Stimulated activated naive CD8-positive, alpha-beta T cell treated with anti-CD3 and anti-CD28 coated beads, Interleukin-15, Interleukin-2, amounts not matched to agents 100 U/mL and 50 U/mL, for 24 hours (primary cell): Measurements from ENCODE around the gene NAPB.

Experiments
- ATAC-seq: fragments of 150-1000 bp; cut with Tn5 transposase; one replicate; pipeline ENCODE4 v1.10.0; 2021
- DNase-seq: peaks from one replicate; pipeline ENCODE4 v3.0.0; 2021

The NAPB gene

DNA sequence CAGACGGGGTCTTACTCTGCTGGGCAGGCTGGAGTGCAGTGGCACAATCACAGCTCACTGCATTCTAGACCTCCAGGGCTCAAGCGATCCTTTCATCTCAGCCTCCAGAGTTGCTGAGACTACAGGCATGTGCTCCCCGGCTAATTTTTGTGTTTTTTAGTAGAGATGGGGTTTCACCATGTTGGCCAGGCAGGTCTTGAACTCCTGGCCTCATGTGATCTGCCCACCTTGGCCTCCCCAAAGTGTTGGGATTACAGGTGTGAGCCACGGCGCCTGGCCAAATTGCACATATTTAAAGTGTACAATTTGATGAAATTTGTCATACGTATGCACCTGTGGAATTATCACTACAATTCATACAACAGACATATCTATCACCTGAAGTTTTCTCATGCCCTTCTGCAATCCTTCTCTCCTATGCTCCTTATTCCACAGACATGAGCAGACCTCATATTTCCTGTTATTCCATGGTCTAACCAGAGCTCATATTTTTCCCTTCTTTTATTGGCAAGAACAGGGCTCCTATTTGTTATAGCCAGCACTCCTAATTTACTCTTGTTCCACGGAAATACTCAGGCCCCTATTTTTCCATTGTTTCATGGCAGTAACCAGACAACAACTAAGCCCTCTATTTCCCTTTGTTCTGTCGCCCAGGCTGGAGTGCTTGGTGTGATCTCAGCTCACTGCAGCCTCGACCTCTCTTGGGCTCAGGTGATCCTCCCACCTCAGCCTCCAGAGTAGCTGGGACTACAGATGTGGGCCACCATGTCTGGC lies 16.0 kb upstream of the NAPB start:
- ATAC-seq (no peak), DNase-seq (no peak)

DNA sequence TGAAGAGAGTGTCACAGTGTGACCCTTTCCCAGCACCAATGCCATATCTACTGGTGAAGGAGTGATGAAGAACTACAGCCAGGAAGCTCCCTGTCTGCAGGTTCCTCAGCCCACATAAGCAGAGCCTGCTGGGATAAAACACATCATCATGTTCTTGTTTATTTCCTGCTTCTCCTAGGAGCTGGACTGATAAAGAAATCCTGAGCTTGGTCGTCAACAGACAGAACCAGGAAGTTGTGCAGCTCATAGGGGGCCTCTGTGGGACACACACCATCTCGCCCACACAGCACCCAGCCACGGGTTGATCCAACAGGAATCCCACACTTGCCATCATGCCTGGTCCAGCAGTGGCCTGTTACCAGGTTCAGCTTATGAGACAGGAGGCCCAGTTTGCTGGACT lies 15.4 kb upstream of the NAPB start:
- DNase-seq (no peak), ATAC-seq (no peak)

DNA sequence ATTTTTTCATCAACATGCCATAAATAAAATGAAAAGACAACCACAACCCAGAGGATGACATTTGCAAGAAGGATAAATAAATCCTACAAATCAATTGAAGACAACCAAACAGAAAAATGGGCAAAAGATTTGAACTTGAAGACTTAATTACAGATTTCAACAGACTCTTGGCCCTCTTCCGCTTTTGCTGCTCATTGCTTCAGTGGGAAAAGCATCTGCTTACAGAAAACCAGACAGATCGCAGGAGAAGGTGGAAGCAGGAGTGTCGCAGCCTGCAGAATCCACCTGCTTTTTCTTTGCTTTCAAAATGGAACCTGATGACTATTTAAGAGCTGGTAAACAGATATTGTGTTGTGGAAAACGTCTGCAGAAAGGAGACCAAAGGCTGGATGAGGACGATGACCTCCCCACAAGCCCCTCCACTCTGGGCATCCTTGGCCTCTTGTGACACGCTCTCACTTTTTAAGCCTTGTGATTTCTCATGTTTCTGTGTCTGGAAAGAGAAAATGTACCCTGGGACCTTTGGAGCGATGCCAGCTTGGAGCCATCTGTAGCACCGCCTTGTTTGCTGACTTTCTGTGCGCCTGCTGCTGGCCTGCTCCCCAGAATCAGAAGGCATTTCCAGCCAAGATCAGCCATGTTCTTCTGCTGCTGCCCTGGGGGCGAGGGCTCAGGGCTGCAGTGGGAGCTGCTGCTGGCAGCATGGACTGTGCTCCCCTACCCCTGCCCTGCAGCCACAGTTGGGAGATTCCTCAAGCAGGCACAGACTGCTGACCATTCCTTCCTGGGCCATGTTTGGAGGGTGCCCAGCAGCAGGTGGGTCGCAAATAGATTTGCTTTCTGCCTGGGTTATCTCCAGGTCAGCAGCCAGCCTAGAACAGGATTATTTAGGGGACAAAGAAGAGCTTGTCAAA lies 14.6 kb upstream of the NAPB start:
- DNase-seq (no peak), ATAC-seq (no peak)

DNA sequence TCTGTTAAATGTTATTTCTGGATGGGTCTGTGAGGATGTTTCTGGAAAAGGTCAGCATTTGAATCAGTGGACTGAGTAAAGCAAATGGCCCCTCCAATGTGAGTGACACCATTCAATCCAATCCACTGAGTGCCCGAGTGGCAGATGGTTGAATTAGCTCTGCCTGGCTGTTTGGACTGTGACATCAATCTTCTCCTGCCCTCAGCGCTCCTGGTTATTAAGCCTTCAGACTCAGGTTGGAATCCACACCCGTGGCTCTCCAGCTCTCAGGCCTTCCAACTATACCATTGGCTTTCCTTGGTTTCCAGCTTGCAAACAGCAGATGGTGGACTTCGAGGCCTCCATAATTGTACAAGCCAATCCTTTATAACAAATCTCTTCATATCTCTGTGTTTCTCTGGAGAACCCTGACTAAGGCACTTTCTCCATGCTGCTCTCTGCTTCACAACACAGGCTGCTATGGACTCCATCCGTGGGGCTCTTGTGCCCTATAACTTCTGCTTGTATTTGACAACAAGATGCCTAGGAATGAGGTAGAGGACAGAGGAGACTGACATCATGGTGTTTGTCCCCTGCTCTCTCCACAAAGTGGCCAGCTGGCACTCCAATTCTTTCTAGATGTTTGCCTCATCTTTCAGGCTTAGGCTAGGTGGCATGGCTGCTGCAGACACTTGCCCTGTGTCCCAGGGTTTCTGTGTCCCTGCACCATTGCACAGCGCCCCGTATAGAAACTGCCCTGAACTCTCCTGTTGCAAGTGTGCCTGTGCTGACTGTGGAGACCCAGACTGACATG lies 13.4 kb upstream of the NAPB start:
- no peak for DNase-seq
- no peak for ATAC-seq

DNA sequence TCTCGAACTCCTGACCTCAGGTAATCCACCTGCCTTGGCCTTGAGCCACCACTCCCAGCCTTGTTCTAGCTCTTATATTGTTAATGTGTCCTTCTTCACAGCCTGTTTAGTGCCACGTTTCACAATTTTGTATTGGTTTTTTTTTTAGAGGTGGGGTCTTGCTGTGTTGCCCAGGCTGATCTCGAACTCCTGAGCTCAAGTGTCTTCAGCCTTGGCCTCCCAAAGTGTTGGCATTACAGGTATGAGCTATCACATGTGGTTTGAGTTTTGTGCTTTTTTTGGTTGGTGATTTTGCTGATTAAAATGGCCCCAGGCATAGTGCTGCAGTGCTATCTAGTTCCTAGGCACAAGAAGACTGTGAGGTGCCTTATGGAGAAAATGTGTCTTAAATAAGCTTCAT lies 12.3 kb upstream of the NAPB start:
- no peak for DNase-seq
- no peak for ATAC-seq

DNA sequence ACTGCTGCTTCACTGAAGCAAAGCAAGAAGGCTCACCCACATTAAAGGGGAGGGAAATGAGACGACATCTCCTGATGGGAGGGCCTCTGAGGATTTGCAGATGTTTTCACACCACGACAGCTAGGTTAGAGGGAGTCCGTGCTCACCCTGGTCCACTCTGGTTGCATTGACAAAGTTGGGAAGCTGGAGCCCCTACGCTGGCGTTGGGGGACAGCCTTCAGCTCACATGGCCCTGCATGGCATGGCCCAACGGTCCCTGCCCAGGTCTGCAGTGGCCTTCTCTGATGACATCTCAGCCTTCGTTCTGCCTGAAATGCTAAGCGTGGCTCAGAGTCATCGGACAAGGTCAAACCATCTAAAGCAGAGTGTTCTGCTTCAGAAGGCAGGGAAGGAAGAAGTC lies 3.8 kb upstream of the NAPB start:
- DNase-seq = no peak
- ATAC-seq = no peak

DNA sequence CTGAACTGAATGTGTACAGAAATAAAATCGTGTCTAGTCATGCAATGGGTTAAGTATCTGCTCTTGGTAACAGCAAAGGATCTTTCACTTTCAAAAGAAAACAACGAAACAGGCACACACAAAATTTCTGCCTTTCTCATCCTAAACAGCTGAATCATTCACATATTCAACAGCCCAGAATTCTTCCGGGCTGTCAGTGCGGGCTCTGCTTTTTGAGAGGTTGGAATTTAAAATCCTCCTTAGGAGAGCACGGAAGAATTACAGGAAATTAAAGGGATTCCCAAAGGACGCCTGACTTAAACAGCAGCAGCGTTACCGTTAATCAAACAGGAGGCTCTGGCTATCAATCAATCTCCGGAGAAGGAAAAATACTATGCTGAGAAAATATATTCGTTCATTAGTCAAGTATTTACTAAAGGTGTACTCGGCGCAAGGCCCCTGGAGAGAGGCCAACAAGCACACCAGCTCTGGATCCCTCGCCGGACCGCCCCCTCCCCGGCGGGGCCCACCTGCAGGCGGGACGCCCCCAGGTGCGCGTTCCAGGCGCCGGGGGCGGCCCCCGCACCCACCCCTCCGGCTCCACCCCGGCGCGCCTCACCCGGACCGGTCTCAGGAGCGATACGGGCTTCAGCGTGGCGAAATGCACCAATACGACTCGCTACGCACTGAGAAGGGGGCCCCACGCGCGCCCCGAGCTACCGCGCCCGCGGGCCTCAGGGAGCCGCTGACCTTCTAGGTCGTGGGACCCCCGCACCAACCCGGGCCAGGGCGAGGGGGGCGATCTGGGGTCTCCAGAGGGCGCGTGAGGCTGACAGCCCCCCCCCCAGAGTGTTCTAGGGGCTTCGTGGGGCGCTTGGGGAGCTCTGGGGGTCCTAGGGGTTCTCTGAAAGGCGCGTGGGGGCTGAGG lies 1.0 kb downstream of the NAPB start:
- ATAC-seq (no peak), DNase-seq (peak; percentile 66)

DNA sequence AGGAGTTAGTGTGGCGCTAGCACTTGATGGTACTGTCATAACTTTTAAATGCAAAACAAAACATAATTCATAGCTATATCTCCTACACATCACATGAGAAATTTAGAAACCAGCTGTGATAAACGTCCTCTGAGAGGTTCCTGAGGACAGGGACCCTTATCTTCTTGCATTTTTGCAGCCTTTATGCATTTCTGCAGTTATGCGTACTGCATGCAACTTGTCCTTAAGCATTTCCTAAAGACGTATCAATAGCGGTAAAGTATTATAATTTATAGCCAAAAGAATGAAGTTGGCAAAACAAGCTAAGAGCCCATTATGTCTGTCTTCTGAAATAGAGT lies 1.7 kb downstream of the NAPB start:
- no peak for ATAC-seq
- DNase-seq = no peak

DNA sequence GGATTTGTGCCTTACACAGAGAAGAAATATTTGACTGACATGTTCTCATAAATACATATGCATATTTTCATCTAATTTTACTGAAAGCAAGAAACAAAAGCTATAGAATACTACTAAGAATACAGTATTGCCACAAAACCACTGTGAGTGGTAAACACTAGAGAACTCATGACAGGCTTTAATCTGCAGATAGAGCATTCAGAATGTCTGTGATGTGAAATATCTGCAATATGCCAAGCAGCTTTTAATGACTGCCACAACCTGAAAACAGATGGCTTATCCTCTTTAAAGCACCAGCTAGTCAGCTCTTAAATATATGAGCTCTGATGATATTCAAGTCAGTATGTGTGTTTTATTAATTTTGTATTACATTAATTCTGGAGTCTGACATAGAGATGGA lies 3.4 kb downstream of the NAPB start:
- no peak for ATAC-seq
- DNase-seq = no peak

DNA sequence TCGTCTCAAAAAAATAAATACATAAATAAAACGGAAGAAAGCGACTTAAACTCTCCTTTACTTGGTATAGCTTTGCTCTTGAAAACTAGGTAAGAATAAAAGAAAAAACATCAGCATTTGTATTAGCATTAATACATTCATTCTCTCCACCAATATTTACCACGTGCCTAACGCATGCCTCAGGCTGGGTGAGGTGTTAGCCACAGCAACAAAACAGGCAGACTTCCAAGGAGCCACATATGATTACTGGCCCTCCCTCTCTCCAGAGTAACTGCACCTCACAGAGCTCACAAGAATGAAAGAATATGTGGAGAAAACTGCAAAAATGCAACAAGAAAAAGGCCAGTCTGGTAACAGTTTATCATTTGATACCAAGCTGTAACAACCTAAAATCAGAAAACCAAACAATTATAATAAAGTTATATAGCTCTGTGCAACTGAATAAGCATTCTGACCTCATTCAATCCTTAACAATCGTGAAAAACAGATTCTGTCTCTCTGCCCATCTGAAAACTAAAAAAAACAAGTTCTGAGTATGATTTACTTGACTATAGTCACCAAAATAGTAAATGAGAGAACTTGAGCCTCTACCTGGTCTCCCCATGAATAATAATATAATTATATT lies 5.2 kb downstream of the NAPB start:
- ATAC-seq (peak; percentile 42), DNase-seq (no peak)

DNA sequence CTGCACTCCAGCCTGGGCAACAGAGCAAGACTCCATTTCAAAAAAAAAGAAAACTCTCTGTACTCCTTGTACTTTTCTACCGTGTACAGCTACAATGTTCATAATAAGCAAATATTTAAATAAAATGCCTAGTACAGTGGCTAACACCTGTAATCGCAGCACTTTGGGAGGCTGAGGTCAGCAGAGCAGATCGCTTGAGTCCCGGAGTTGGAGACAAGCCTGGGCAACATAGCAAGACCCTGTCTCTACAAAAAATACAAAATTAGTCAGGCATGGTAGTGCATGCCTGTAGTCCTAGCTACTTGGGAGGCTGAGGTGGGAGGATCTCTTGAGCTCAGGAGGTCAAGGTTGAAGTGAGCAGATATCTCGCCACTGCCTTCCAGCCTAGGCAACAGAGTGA lies 5.7 kb downstream of the NAPB start:
- DNase-seq = no peak
- ATAC-seq = no peak

DNA sequence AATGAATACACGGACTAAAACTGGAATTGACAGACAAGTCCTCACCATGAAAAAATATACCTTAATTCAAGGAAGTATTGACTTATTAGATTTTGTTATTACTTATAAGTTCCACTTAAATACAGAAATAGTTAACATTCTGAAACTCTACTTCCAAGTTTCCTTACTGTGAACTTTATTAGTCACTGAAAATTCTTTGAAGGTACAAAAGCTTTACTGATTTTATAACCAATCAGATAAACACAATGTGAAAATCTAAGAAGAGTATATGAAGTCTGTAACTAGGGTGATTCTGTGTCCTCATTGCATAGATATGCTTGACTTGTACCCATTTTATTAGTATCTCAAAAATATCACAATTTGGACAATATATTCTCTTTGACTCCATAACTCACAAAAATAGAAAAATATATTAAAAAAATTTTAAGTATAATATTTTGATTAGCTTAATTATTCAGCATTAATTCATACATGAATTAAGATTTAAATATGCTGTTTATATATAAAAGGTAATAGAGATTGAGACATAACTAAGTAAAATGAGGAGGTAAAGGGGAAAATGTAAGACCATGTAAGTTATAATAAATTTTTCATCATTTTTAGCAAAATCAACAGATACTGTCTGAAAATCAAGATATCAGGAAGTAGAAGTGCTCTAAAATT lies 6.6 kb downstream of the NAPB start:
- ATAC-seq = no peak

DNA sequence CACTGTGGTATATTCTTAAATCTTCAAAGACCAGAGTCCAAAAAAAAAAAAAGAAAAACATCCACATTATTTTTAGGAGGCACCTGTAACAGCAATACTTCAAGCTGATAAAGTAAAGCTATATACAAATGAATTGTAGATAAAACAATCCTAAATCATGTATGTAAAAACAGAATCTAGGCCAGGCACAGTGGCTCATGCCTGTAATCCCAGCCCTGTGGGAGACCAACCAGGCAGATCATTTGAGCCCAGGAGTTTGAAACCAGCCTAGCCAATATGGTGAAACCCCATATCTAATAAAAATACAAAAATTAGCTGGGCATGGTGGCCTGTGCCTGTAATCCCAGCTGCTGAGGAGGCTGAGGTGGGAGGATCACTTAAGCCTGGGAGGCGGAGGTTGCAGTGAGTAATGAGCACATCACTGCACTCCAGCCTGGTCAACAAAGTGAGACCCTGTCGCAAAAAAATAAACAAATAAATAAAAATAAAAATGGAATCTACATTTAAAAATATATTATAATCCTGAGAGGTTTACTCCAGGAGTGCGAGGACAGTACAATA lies 7.3 kb downstream of the NAPB start:
- ATAC-seq = no peak

More for the DNA sequence above, 6.6 kb downstream of the NAPB start:
- DNase-seq = no peak

DNA sequence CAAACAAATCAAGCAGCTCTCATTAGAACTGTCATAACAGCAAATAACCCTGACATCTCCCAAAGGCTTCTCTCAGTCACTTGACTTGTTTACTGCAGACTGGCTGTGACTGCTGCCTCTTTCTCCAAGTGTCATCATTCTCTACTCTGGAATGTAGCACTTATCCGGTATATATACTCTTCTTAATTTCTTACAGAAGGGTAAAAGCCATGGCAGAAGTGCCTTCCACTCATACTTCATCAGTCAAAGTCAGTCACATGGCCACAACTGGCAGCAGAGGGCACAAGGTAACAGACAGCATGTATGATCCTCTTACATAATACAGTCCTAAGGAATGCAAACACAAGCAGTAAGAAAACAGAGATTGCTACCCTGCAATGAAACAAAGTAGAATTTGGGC lies 9.3 kb downstream of the NAPB start:
- no peak for DNase-seq
- ATAC-seq = no peak

More for the DNA sequence above, 7.3 kb downstream of the NAPB start:
- no peak for DNase-seq

DNA sequence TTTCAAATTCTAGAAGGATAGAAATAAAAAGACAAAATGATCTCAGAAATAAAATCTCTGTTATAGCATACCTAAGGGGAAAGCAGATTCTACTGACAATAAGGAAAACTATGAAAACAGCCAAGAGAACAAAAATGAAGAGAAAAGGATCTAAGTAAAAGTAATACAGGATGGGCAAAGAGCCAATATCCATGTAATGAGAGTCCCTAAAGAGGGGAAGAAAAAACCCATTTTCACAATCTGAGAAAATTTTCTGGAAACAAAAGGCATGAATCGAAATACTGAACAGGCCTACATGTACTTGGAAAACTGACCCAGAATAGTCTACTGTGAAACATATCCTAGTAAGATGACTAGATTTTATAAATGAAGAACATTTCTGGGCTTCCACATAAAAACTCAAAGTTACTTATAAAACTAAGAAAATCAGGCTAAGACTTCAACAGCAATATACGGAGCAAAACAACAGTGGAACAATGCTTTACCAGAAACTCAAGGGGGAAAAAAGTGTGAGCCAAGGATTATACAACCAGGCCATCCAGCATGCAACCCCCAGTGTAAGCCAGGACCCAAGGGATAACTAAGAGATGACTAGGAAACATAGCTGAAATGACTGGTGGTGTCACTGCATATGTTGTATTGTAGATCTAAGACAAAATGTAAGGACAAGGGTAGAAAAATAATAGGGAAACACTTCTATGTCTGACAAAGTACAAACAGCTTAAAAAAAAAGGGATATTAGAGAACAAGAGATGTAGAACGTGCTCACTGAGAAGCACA lies 10.2 kb downstream of the NAPB start:
- DNase-seq = no peak
- ATAC-seq = no peak

DNA sequence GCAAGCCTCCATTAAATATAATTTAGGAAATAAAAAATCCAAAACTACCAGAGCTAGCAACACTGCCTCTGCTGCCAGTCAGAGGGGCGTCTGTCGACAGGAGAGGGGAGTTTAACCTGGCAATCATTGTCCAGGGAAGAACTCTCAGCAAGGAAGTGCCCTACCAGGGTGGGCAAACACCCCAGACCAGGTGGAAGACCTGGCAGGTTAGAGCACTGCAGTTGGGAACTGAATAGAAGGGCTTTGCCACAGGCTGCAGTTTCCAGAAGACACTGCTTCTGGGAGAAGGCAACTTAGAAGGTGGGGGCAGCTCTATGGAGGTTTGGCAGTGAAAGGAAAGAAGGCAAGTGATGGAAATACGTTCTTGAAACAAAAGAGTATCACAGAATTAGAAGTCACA lies 11.5 kb downstream of the NAPB start:
- no peak for DNase-seq
- no peak for ATAC-seq

DNA sequence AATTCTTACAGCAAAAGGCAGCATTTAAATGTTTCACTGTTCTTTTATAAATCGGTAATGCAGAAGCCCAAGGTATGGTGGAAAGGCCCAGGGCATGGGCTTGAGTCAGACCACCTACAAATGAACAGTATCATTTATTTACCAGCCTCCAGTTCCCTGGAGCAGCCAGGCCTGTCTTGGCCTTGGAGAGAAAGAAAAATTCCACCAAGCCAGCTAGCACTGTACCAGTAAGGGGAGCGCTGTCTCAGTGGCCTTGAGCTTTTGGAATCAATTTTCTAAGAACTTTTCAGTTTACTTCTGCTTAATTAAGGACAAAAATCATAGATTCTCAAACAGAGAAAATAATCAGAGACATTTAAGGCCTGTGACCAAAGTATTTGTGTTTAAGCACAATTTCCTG lies 12.3 kb downstream of the NAPB start:
- DNase-seq (no peak), ATAC-seq (no peak)

DNA sequence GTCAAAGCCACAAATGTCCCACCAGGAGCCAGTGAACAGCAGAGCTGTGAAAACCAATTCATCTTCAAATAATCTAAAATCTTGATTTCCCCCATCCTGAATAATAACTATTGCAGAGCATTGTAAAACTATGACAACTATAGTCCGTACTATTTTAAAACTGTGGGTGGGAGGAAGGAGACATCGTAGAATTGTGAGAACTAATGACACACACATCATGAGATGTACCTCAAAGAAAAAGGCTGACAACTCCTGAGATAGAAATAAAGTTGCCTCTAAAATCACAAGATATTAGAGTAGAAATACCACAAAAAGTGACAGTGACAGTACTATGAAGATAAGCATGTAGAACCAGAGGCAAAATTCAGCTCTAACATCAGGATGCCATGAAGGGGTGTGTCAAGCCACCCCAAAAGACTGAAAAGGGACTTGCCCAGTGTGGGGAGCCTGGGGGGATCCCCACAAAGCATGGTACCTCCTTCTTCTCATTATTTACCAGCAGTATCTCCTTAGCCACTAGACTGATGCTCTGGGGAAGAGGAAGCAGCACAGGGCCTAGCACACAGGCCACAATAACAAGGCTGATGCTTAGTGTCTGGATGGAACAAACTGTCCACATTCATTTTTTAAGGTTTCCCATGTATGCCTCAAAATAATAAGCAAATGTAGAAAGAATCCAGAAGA lies 13.4 kb downstream of the NAPB start:
- peak; percentile 92 for ATAC-seq
- no peak for DNase-seq

DNA sequence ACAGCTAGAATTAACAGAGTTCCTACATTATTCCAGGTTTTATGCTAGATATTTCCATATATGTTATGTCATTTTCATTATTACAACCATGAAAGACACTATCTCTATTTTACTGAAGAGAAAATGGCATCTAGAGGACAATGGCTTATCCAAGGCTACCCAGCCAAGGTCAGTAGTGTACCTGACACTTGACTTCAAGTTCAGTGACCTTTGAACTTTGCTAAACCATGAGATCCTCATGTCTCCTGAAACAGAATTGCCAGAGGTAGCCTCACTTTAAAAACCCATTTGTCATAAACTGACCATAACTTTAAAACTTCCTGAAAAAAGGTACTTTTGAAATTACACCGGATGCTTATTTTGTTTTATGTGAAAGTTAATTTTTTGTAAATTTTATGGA lies 14.4 kb downstream of the NAPB start:
- no peak for ATAC-seq
- no peak for DNase-seq
